Stomach (tissue), 4 donors: ENCODE measurements around the gene SMPDL3A.

Experiments
- POLR2A ChIP-seq, 4 donors: fragments of 450-650 bp; IDR thresholded peaks; one replicate each; pipeline ENCODE4 v1.6.1; 2016; ENCODE audit warnings: antibody characterized with exemption in 4 of 4, control low read depth in 2 of 4, mild to moderate bottlenecking in 1 of 4, moderate library complexity in 1 of 4
- POLR2AphosphoS5 ChIP-seq, 3 donors: sonication (generic); formaldehyde crosslinking; IDR thresholded peaks; one replicate each; pipeline ENCODE4 v1.6.1; 2016; ENCODE audit warnings: antibody characterized with exemption in 3 of 3
- TF ChIP-seq, protein P1 (sequence below), 7 experiments: fragments of 450-650 bp in 4 of 7; fragments of 200-600 bp in 3 of 7; sonication (generic) in 3 of 7; IDR thresholded peaks; one replicate each; pipeline ENCODE4 v1.5.1; 2016 to 2019; ENCODE audit warnings: antibody characterized with exemption in 7 of 7, control low read depth in 2 of 7, mild to moderate bottlenecking in 1 of 7

DNA sequence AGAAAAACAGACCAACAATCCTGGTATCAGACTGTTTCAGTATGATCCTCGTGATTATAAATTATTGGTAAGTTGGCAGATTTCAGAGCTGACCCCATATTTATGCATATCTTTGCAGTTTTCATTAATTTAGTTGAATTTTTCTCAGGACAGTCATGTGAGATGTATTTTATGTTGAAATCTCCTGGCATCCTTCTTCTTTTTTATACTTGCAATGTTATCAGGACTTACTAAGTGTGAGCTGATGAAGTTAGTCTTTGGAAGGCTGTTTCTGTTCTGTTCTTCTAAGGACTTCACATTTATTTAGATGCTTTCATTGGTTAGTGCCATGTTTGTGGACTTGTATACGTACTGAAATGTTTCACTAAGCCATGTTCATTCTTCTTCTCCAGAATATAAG lies 17.2 kb downstream of the SMPDL3A start:
- TF ChIP-seq, protein P1, sequence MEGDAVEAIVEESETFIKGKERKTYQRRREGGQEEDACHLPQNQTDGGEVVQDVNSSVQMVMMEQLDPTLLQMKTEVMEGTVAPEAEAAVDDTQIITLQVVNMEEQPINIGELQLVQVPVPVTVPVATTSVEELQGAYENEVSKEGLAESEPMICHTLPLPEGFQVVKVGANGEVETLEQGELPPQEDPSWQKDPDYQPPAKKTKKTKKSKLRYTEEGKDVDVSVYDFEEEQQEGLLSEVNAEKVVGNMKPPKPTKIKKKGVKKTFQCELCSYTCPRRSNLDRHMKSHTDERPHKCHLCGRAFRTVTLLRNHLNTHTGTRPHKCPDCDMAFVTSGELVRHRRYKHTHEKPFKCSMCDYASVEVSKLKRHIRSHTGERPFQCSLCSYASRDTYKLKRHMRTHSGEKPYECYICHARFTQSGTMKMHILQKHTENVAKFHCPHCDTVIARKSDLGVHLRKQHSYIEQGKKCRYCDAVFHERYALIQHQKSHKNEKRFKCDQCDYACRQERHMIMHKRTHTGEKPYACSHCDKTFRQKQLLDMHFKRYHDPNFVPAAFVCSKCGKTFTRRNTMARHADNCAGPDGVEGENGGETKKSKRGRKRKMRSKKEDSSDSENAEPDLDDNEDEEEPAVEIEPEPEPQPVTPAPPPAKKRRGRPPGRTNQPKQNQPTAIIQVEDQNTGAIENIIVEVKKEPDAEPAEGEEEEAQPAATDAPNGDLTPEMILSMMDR (IDR thresholded peaks at IDR 0.05), result no peak
- no peak for TF ChIP-seq POLR2A (IDR thresholded peaks at IDR 0.05)
- TF ChIP-seq POLR2AphosphoS5 (IDR thresholded peaks at IDR 0.05), result no peak
